SH-SY5Y (cell line): ENCODE measurements around the gene FMNL2.

Experiments
- GATA2 ChIP-seq: IDR thresholded peaks from 2 replicates; pipeline ENCODE4 v1.6.1; 2011; ENCODE audit warnings: mild to moderate bottlenecking, low read depth, low read length
- GATA3 ChIP-seq: IDR thresholded peaks from 2 replicates; pipeline ENCODE4 v1.6.1; 2011; ENCODE audit warnings: low read depth, mild to moderate bottlenecking, low read length, moderate library complexity

GRCh38 chr2:152446213-152446612 lies 111.2 kb downstream of the FMNL2 start:
- TF ChIP-seq GATA2 (no peak), GATA3 (no peak)
